GM12878 (cell line): ENCODE results near the gene SHROOM2. TPM values are rescaled to one million over a fixed set of nuclear protein-coding genes. Genes with fewer than 3 reads are reported as not detected.

Experiments used
- ATAC-seq: fragments of 200-7000 bp; cut with Tn5 transposase; 3 replicates; pipeline ENCODE4 v1.9.1; 2020; ENCODE audit warnings: mild to moderate bottlenecking, moderate library complexity
- BruUV-seq: library from RNA; stranded (reverse); fragments of 400-500 nt; replicated peaks from 2 replicates; lab custom pipeline; 2021; lab: Mats Ljungman, UMichigan
- CTCF ChIA-PET: fragments of 300-600 bp; sonication (Branson Sonifier 250); formaldehyde crosslinking; extraction: SDS; loops from one replicate; lab custom pipeline; 2021; ENCODE audit warnings: inconsistent platforms; lab: Yijun Ruan, JAX
- POLR2A ChIA-PET: fragments of 350-600 bp; formaldehyde crosslinking; extraction: SDS; loops from one replicate; lab custom pipeline; 2021; ENCODE audit warnings: inconsistent platforms; lab: Charles Lee
- RAD21 ChIA-PET: fragments of 300-600 bp; sonication (Branson Sonifier 250); formaldehyde crosslinking; loops from one replicate; lab custom pipeline; 2023; ENCODE audit warnings: antibody characterized with exemption; ENCODE audit not compliant: unreplicated experiment; lab: Charles Lee
- SMC1A ChIA-PET: fragments of 300-600 bp; sonication (Branson Sonifier 250); formaldehyde crosslinking; loops from one replicate; lab custom pipeline; 2023; ENCODE audit not compliant: unreplicated experiment, uncharacterized antibody; lab: Charles Lee
- DNase-seq: peaks from one replicate; pipeline ENCODE4 v3.0.0-alpha.2; 2011; ENCODE audit warnings: low read depth, low spot score
- FAIRE-seq: peaks from 3 replicates; lab custom pipeline; 2011; peaks lifted over from hg19 to GRCh38; lab: Jason Lieb, UNC
- H2AFZ ChIP-seq: 2 replicates; pipeline ENCODE4 v1.6.0; 2011; ENCODE audit warnings: low read depth, low read length, control low read depth; ENCODE audit not compliant: control insufficient read depth
- H3K27ac ChIP-seq: 2 replicates; pipeline ENCODE4 v1.5.1; 2011; ENCODE audit warnings: control low read depth; ENCODE audit not compliant: control insufficient read depth, insufficient read depth
- H3K27me3 ChIP-seq, 2 experiments: replicated peaks in 1 of 2; 2 replicates each; pipeline versions ENCODE4 v1.6.0 to v1.6.1; 2011; ENCODE audit warnings: low read length in 1 of 2; ENCODE audit not compliant: control insufficient read depth in 2 of 2, insufficient read depth in 2 of 2
- H3K36me3 ChIP-seq, 2 experiments: 2 replicates each; pipeline ENCODE4 v1.5.1; 2011; ENCODE audit warnings: low read length in 1 of 2; ENCODE audit not compliant: control insufficient read depth in 2 of 2, insufficient read depth in 2 of 2
- H3K4me1 ChIP-seq: 2 replicates; pipeline ENCODE4 v1.6.1; 2011; ENCODE audit warnings: mild to moderate bottlenecking, low read length, moderate library complexity, mixed read lengths; ENCODE audit not compliant: control insufficient read depth, insufficient read depth
- H3K4me2 ChIP-seq: 2 replicates; pipeline ENCODE4 v1.6.0; 2011; ENCODE audit warnings: control low read depth; ENCODE audit not compliant: control insufficient read depth, insufficient read depth
- H3K4me3 ChIP-seq: fragments of 200-600 bp; sonication (generic); 2 replicates; pipeline ENCODE4 v1.5.1; 2016
- H3K79me2 ChIP-seq: 2 replicates; pipeline ENCODE4 v1.6.0; 2011; ENCODE audit warnings: low read length; ENCODE audit not compliant: control insufficient read depth, insufficient read depth
- H3K9ac ChIP-seq: 2 replicates; pipeline ENCODE4 v1.8.0; 2011; ENCODE audit warnings: low read length, control low read depth, mixed read lengths; ENCODE audit not compliant: control insufficient read depth, insufficient read depth
- H3K9me3 ChIP-seq: replicated peaks from 3 replicates; pipeline ENCODE4 v1.5.1; 2011; ENCODE audit warnings: mild to moderate bottlenecking, low read length; ENCODE audit not compliant: control insufficient read depth, insufficient read depth
- H4K20me1 ChIP-seq: 2 replicates; pipeline ENCODE4 v1.6.0; 2011; ENCODE audit not compliant: control insufficient read depth, insufficient read depth
- EP300 ChIP-seq, 2 experiments: fragments of 150-350 bp in 1 of 2; IDR thresholded peaks; 2 replicates each; pipeline ENCODE4 v1.6.1; 2011 to 2012; ENCODE audit warnings: low read depth in 2 of 2, low read length in 2 of 2, borderline replicate concordance in 1 of 2, improper control_type of control experiment in 1 of 2, inconsistent platforms in 1 of 2; ENCODE audit not compliant: control insufficient read depth in 1 of 2
- IRF5 ChIP-seq: fragments of 450-650 bp; IDR thresholded peaks from 2 replicates; pipeline ENCODE4 v1.6.1; 2017; ENCODE audit warnings: borderline replicate concordance
- NR2C2 ChIP-seq: IDR thresholded peaks from 2 replicates; pipeline ENCODE4 v1.6.1; 2011; ENCODE audit warnings: borderline replicate concordance, low read depth; ENCODE audit not compliant: control insufficient read depth, insufficient read length
- NRF1 ChIP-seq: conservative IDR thresholded peaks from 2 replicates; pipeline ENCODE4 v1.6.1; 2011; ENCODE audit warnings: mild to moderate bottlenecking, low read depth, low read length, improper control_type of control experiment
- USF2 ChIP-seq: IDR thresholded peaks from 2 replicates; pipeline ENCODE4 v1.6.1; 2011; ENCODE audit warnings: low read depth, low read length, improper control_type of control experiment, borderline replicate concordance
- ZBTB4 ChIP-seq: fragments of 450-650 bp; formaldehyde crosslinking; IDR thresholded peaks from 2 replicates; pipeline ENCODE4 v1.4.0; 2022; ENCODE audit warnings: mild to moderate bottlenecking, moderate library complexity
- ZNF592 ChIP-seq: fragments of 450-650 bp; IDR thresholded peaks from 2 replicates; pipeline ENCODE4 v1.6.1; 2017; ENCODE audit warnings: mild to moderate bottlenecking, moderate library complexity
- WGBS: methylation state at CpG from one replicate; pipeline ENCODE4 v1.1.6; 2016; ENCODE audit warnings: low lambda C conversion rate; ENCODE audit not compliant: insufficient replicate concordance, insufficient coverage; ENCODE audit errors: missing lambda C conversion rate; 5-methylcytosine and 5-hydroxymethylcytosine counted together
- in situ Hi-C: fragments of 300-500 bp; cut with MboI; formaldehyde crosslinking; loops from 9 replicates; pipeline ENCODE4 v1.14.3; 2018; ENCODE audit warnings: mixed read lengths
- intact Hi-C: fragments of 100-400 bp; cut with micrococcal nuclease; formaldehyde crosslinking; loops from one replicate; pipeline ENCODE4 v1.14.2; 2022; ENCODE audit not compliant: unreplicated experiment
- polyA plus RNA-seq, 11 experiments: library from polyadenylated mRNA; depleted of rRNA in 4 of 11; unstranded in 6 of 11; stranded (reverse) in 5 of 11; fragments of >200 nt; fragmentation: Nextera tagmentation in 4 of 11; fragmentation: Illumina TruSeq in 1 of 11; extraction: Ambion mirVana in 4 of 11; extraction: Trizol in 1 of 11; gene quantifications; 1 replicate in 1 of 11; 2 replicates in 10 of 11; pipeline versions ENCODE4 v1.2.1 to v1.2.3, GENCODE V29; 2011 to 2016; ENCODE audit warnings: inconsistent platforms in 2 of 11, missing spikeins in 2 of 11, low read depth in 1 of 11
- total RNA-seq, 4 experiments: library from RNA; depleted of rRNA in 3 of 4; stranded (reverse); fragments of >200 nt in 3 of 4; fragmentation: Illumina TruSeq in 1 of 4; extraction: Trizol in 1 of 4; gene quantifications; 2 replicates each; pipeline versions ENCODE4 v1.2.1 to v1.2.3, GENCODE V29; 2013 to 2021
- TF ChIP-seq, protein P1 (sequence below): fragments of 450-650 bp; IDR thresholded peaks from 2 replicates; pipeline ENCODE4 v1.6.1; 2016; ENCODE audit warnings: mild to moderate bottlenecking

Gene SHROOM2
- total and polyA plus RNA-seq, 10 of the 15 experiments (the other 5 are each of a cell fraction or from before 2014, with no cell fraction given) = under 0.01 to 0.15 (median 0.09) TPM; not detected in 2

- Histone ChIP-seq H3K9me3 (no peaks in the 10 kb centered on the region), H2AFZ (no peak overlapping the region), H3K9ac (no peak overlapping the region), H3K4me3 (no peak overlapping the region), H3K4me1 (no peaks in the 10 kb centered on the region), H3K36me3 (no peaks in the 10 kb centered on the region), H3K79me2 (no peaks in the 10 kb centered on the region), H4K20me1 (no peaks in the 10 kb centered on the region), H3K4me2 (no peak overlapping the region), H3K27me3 (peaks cover 0 to 2% of the 10 kb centered on the region in 2 experiments; a peak in 2 of 4 replicates), H3K27ac (no peak overlapping the region)
- ATAC-seq (no peak), FAIRE-seq (no peak), DNase-seq (no peak)
- WGBS = 39% methylated on average over 6 of the region's 6 CpGs
- RAD21 ChIA-PET = no interaction called here
- CTCF ChIA-PET = interaction anchor here (1.2 kb wide), 1 partner anchor 9 kb away, joined by 3 read pairs; no protein-coding TSS in a partner anchor
- in situ Hi-C loops (no loop called here), intact Hi-C loops (no loop called here)
- SMC1A ChIA-PET = interaction anchor here (0.6 to 1.4 kb wide), 2 partner anchors 18 to 28 kb away, joined by 3 to 5 read pairs; no protein-coding TSS in a partner anchor
- POLR2A ChIA-PET = no interaction called here
- BruUV-seq = no TSS peak
- TF ChIP-seq, protein P1, sequence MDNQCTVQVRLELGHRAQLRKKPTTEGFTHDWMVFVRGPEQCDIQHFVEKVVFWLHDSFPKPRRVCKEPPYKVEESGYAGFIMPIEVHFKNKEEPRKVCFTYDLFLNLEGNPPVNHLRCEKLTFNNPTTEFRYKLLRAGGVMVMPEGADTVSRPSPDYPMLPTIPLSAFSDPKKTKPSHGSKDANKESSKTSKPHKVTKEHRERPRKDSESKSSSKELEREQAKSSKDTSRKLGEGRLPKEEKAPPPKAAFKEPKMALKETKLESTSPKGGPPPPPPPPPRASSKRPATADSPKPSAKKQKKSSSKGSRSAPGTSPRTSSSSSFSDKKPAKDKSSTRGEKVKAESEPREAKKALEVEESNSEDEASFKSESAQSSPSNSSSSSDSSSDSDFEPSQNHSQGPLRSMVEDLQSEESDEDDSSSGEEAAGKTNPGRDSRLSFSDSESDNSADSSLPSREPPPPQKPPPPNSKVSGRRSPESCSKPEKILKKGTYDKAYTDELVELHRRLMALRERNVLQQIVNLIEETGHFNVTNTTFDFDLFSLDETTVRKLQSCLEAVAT = no peak
- no peak for TF ChIP-seq NRF1
- no peak for TF ChIP-seq EP300 (IDR thresholded peaks at IDR 0.05; ENCODE audit: borderline replicate concordance in 1 of 2, control insufficient read depth in 1 of 2, low read depth in 2 of 2, low read length in 2 of 2)
- no peak for TF ChIP-seq IRF5
- no peak for TF ChIP-seq NR2C2
- TF ChIP-seq ZBTB4 = no peak
- TF ChIP-seq ZNF592 = no peak
- TF ChIP-seq USF2 = no peak
Observed at GRCh38 chrX:9790866-9791265, 4.6 kb downstream of the SHROOM2 start.
